Vagina (tissue), 2 donors: ENCODE results near the gene SPACA9. TPM values are rescaled to one million over a fixed set of nuclear protein-coding genes. Genes with fewer than 3 reads are reported as not detected.

ENCODE experiments used
- DNase-seq, 2 donors: peaks; one replicate each; pipeline ENCODE4 v3.0.0-alpha.2; 2017; ENCODE audit errors: extremely low spot score in 2 of 2
- H3K27ac ChIP-seq: fragments of 200-600 bp; sonication (generic); one replicate; pipeline ENCODE4 v1.5.1; 2019
- H3K27me3 ChIP-seq: fragments of 200-600 bp; sonication (generic); one replicate; pipeline ENCODE4 v1.5.1; 2019
- H3K36me3 ChIP-seq, 2 donors: fragments of 200-600 bp; sonication (generic); one replicate each; pipeline ENCODE4 v1.5.1; 2017 to 2019
- H3K4me1 ChIP-seq: fragments of 200-600 bp; sonication (generic); one replicate; pipeline ENCODE4 v1.5.1; 2019
- H3K4me3 ChIP-seq, 2 donors: fragments of 200-600 bp; sonication (generic); 1 replicate in 1 of 2; 2 replicates in 1 of 2; pipeline ENCODE4 v1.5.1; 2016 to 2019
- H3K9me3 ChIP-seq: fragments of 200-600 bp; sonication (generic); one replicate; pipeline ENCODE4 v1.5.1; 2019
- POLR2A ChIP-seq, 2 donors: fragments of 450-650 bp; IDR thresholded peaks; one replicate each; pipeline ENCODE4 v1.6.1; 2017; ENCODE audit warnings: antibody characterized with exemption in 2 of 2, mild to moderate bottlenecking in 2 of 2, moderate library complexity in 2 of 2
- POLR2AphosphoS5 ChIP-seq, 2 donors: sonication (generic); formaldehyde crosslinking; IDR thresholded peaks; one replicate each; pipeline ENCODE4 v1.9.0; 2017; ENCODE audit warnings: antibody characterized with exemption in 2 of 2, mild to moderate bottlenecking in 2 of 2, low read depth in 1 of 2; ENCODE audit not compliant: insufficient read depth in 1 of 2
- intact Hi-C: fragments of 100-400 bp; cut with DNase I; formaldehyde crosslinking; loops from one replicate; pipeline ENCODE4 v1.15.1; 2023
- total RNA-seq: library from RNA; depleted of rRNA; stranded (reverse); fragments of >200 nt; gene quantifications from one replicate; pipeline ENCODE4 v1.2.3, GENCODE V29; 2016
- TF ChIP-seq, protein P1 (sequence below), 3 experiments: fragments of 450-650 bp in 2 of 3; fragments of 200-600 bp in 1 of 3; sonication (generic) in 1 of 3; IDR thresholded peaks; one replicate each; pipeline ENCODE4 v1.5.1; 2017 to 2019; ENCODE audit warnings: antibody characterized with exemption in 3 of 3, mild to moderate bottlenecking in 2 of 3, moderate library complexity in 2 of 3

Gene SPACA9
- total RNA-seq, 1 donor from 2014 or later: 2.7 TPM

DNA sequence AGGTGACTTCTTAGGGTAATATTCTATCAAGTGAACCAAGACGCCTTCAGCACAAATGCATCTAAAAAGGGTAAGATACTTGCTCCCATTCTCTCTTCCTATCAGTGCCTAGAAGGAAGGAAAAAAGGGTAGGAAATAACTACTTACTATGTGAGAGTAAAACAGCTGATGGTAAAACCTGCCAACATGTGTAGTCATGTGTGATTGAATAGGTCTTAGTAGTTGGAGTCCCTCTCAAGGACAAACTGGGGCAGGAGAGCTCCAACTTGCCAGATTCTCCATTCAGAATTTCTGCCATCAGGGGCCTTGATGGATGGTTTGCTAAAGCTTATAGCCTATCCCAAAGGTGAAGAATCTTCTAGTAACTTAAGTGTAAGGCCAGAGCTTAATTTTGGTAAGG is 60.5 kb downstream of the SPACA9 start:
- no peak overlapping the region for H3K27ac ChIP-seq
- no peak for DNase-seq
- no peaks in the 10 kb centered on the region for H3K9me3 ChIP-seq
- H3K36me3 ChIP-seq: no peaks in the 10 kb centered on the region
- no peak for TF ChIP-seq POLR2AphosphoS5 (IDR thresholded peaks at IDR 0.05; ENCODE audit: insufficient read depth in 1 of 2, low read depth in 1 of 2)
- no peak for TF ChIP-seq POLR2A (IDR thresholded peaks at IDR 0.05)
- TF ChIP-seq, protein P1, sequence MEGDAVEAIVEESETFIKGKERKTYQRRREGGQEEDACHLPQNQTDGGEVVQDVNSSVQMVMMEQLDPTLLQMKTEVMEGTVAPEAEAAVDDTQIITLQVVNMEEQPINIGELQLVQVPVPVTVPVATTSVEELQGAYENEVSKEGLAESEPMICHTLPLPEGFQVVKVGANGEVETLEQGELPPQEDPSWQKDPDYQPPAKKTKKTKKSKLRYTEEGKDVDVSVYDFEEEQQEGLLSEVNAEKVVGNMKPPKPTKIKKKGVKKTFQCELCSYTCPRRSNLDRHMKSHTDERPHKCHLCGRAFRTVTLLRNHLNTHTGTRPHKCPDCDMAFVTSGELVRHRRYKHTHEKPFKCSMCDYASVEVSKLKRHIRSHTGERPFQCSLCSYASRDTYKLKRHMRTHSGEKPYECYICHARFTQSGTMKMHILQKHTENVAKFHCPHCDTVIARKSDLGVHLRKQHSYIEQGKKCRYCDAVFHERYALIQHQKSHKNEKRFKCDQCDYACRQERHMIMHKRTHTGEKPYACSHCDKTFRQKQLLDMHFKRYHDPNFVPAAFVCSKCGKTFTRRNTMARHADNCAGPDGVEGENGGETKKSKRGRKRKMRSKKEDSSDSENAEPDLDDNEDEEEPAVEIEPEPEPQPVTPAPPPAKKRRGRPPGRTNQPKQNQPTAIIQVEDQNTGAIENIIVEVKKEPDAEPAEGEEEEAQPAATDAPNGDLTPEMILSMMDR (IDR thresholded peaks at IDR 0.05): no peak
- no peak overlapping the region for H3K4me3 ChIP-seq
- H3K4me1 ChIP-seq: peaks cover 26% of the 10 kb centered on the region
- intact Hi-C loops: no loop called here
- no peaks in the 10 kb centered on the region for H3K27me3 ChIP-seq

Other genes with a start within 250 kb of the SPACA9 start
- 17.9 TPM for gene DDX31, start 208.9 kb upstream of the SPACA9 start, total RNA-seq
- gene GTF3C4, start 208.4 kb upstream of the SPACA9 start, total RNA-seq: 8.8 TPM
- gene AK8, start 614 bp upstream of the SPACA9 start, total RNA-seq: 0.25 TPM
- 56.2 TPM for gene TSC1, start 65.7 kb downstream of the SPACA9 start, total RNA-seq
- gene GFI1B, start 99.8 kb downstream of the SPACA9 start, total RNA-seq: not detected
- gene GTF3C5, start 152.1 kb downstream of the SPACA9 start, total RNA-seq: 53.8 TPM
- gene CEL, start 183.1 kb downstream of the SPACA9 start, total RNA-seq: 0.74 TPM
- gene RALGDS, start 242.3 kb downstream of the SPACA9 start, total RNA-seq: 85.0 TPM